HK-2 (cell line): ENCODE results near the gene B4GALNT4.
"Not testable (repeated sequence)": the region's sequence is repeated elsewhere in the genome, so short reads cannot be mapped to it uniquely, and the experiment has no call there.

ENCODE experiments used
- DNase-seq: peaks from one replicate; pipeline ENCODE4 v3.0.0-alpha.2; 2018; ENCODE audit not compliant: unreplicated experiment

Gene B4GALNT4

GRCh38 chr11:335779-336658 lies 33.3 kb upstream of the B4GALNT4 start:
- no peak for DNase-seq

- no peak for DNase-seq
Observed at GRCh38 chr11:336659-337198, 32.6 kb upstream of the B4GALNT4 start.

- no peak for DNase-seq
Observed at GRCh38 chr11:337711-338110, 31.6 kb upstream of the B4GALNT4 start.

- no peak for DNase-seq
Observed at GRCh38 chr11:339963-340362, 29.3 kb upstream of the B4GALNT4 start.

GRCh38 chr11:340539-341512 lies 28.5 kb upstream of the B4GALNT4 start:
- DNase-seq = no peak

- no peak for DNase-seq
Observed at GRCh38 chr11:342328-342727, 27.0 kb upstream of the B4GALNT4 start.

- DNase-seq = no peak
Observed at GRCh38 chr11:344836-345578, 24.3 kb upstream of the B4GALNT4 start.

GRCh38 chr11:346529-346928 lies 22.8 kb upstream of the B4GALNT4 start:
- no peak for DNase-seq

- not testable (repeated sequence) for DNase-seq
Observed at GRCh38 chr11:349270-349954, 19.9 kb upstream of the B4GALNT4 start.

- DNase-seq = not testable (repeated sequence)
Observed at GRCh38 chr11:350033-350722, 19.1 kb upstream of the B4GALNT4 start.

GRCh38 chr11:350723-351255 lies 18.5 kb upstream of the B4GALNT4 start:
- no peak for DNase-seq

GRCh38 chr11:351411-351810 lies 17.9 kb upstream of the B4GALNT4 start:
- no peak for DNase-seq

- DNase-seq = no peak
Observed at GRCh38 chr11:352456-353031, 16.8 kb upstream of the B4GALNT4 start.

GRCh38 chr11:353179-353873 lies 16.0 kb upstream of the B4GALNT4 start:
- DNase-seq = no peak

- DNase-seq = peak; percentile 85
Observed at GRCh38 chr11:355581-356458, 13.5 kb upstream of the B4GALNT4 start.

GRCh38 chr11:356610-357009 lies 12.7 kb upstream of the B4GALNT4 start:
- DNase-seq = no peak

GRCh38 chr11:357582-357981 lies 11.7 kb upstream of the B4GALNT4 start:
- DNase-seq = no peak
